ENCODE results near the gene PLSCR4.

Gene PLSCR4

DNA sequence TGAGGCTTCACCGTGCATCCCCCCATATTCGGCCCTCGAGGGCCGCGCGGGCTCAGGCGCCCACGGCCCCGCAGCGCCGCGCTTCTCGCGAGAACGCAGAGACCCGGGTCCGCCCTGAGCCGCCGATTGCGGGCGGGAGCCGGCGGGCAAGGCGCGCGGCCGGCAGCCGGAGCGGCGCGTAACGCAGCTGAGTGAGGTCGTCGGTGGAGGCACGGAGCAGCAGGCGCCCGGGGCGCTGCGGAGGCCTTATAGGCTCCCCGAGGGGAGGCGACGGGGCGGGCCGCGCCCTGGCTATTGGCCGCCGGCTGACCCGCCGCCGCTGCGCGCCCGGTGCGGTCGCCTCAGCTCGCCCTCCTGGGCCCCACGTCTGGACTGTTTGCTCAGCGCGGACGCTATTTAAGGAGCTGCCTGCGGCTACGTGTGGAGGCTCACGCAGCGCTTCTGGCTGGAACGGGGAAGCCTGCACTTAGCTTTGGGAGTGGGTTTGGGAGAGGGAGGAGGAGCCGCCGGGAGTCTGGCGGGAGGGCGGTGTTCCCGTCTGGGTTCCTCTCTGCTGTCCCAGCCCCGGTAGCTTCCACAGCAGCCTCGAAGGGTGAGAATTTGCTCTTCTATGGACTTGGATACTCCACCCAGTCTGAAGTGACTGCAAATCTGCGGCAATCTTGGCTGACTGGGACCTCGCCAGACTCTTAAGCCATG lies 89.8 kb downstream of the PLSCR4 start, which contains the start of gene PLOD2:
PLOD2 (minus strand) TSS at position 221 of the 699 bp plus-strand sequence; CDS start at position 26, 195 bp downstream.
- no peak for DNase-seq (ENCODE audit: low read depth)

DNA sequence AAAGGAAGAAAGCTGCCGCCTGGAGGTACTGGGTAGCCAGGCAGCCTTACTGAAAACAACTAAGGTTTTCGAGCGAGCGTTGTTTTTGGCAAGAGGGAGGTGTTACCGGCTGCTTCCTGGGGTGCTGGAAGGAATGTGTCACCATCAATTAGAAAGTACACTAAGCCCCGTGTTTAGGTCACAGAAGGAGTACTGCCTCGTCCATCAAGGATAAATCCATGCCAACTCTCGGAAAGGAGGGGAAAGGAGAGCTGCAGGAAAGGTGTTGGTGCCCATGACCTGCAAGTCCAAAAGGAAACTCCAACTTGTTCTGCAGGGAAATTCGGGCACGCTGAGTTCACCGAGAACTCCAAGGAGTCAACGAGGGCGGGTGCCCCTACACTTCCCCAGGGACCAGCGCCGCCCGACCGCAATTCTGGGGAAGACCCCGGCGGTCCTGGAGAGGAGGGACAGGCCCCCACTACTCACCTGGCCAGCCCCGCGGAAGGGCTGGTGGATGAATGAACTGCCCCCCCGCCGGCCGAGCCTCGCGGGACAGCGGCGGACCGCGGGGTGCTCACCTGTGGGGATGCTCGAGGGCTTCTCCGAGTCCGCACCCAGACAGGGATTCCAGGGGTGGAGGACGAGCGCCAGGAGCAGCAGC lies 90.5 kb downstream of the PLSCR4 start:
- DNase-seq (ENCODE audit: low read depth) = no peak

GRCh38 chr3:146159616-146160320 lies 91.1 kb downstream of the PLSCR4 start:
- no peak for DNase-seq (ENCODE audit: low read depth)

GRCh38 chr3:146159037-146159436 lies 91.9 kb downstream of the PLSCR4 start:
- no peak for DNase-seq (ENCODE audit: low read depth)

- DNase-seq (ENCODE audit: low read depth) = no peak
Observed at GRCh38 chr3:146157325-146158060, 93.4 kb downstream of the PLSCR4 start.

DNA sequence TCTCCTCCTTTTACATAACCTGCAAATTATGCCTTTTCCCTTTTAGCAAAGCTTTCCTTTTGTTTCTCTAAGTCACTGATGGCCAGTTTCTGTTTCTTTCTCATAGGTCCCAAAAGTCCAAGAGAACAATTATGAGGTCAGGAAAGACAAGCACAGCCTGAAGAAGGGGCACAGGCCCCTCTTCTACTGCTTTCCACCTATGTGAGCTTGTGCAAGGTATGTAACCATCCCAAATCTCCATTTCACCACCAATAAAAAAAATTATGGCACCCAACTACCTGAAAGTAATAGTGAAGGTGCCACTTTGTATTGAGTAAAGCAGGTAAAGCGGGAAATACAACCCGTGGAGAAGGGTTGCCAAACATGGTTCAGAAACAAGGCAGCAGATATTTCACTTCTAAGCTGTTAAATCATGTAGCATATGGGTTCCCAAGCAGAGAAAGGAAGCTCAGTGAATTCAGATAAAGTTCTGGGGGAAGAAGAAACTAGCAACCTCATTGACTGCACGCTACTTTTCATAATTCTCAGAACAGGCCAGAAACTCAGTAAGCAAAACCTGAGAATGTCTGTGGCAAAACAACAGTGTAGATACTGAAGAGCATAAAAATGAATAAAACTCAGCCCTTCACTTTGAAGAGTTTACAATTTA lies 94.1 kb downstream of the PLSCR4 start:
- no peak for DNase-seq (ENCODE audit: low read depth)

GRCh38 chr3:146156095-146156494 lies 94.8 kb downstream of the PLSCR4 start:
- DNase-seq (ENCODE audit: low read depth) = no peak

GRCh38 chr3:146154995-146155394 lies 95.9 kb downstream of the PLSCR4 start:
- no peak for DNase-seq (ENCODE audit: low read depth)

- no peak for DNase-seq (ENCODE audit: low read depth)
Observed at GRCh38 chr3:146154316-146154715, 96.6 kb downstream of the PLSCR4 start.

- DNase-seq (ENCODE audit: low read depth) = no peak
Observed at GRCh38 chr3:146153429-146153828, 97.5 kb downstream of the PLSCR4 start.

DNA sequence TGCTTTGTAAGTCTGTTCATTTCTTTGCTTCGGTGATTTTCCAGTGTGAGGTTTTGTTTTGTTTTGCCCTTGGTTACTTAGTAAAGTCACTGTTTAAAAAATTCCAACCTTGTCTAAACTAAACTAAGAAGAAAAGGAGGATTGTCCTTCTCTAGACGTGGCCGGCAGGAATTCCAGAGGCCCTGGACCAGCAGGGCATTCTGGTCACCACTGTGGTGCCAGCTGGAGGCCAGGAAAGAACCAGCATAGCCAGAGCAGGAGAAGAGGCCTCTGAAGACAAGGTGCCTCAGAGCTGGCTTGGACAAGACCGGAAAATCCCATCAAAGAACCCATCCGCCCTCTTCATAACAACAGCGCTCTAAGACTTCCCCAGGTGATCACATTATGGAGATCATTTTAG lies 98.1 kb downstream of the PLSCR4 start:
- DNase-seq (ENCODE audit: low read depth) = no peak

DNA sequence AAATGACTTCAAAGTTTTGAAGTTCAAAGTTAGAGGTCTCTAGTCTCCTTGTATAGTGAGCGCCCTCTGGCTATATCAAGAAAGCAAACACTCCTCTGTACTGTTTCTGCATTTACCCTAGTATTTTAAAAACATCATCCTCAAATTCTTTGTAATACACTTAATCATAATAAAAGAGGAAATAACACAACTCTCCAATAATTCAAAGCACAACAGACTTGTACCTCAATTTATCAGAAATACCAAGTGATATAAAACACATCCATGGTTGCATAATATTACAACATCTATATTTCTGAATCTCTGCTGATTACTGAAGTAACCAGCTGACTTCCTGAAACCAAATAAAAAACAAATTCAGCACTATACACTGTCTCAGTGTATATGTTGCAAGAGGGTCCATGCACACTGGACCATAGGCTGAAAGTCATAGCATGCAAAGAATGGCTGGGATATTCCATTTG lies 102.4 kb downstream of the PLSCR4 start:
- DNase-seq (ENCODE audit: low read depth) = no peak

DNA sequence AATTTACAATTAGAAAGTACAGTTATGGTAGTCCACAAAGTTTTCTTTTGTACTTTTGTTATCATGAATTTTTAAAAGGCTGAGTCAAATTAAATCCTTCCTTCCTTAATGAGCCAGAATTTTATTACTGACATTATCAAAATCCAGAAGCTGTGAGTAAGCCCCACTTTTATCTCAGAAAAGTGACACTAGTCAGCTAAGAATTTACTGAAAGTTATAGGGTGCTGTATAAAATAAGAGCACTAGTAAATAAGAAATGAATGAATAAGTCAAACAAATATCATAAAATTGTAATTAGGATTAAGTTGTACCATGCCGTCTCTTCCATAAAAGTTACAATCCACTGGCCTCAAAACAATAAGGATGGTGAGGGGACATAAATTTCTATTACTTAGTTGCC lies 105.3 kb downstream of the PLSCR4 start:
- no peak for DNase-seq (ENCODE audit: low read depth)

GRCh38 chr3:146142757-146143156 lies 108.1 kb downstream of the PLSCR4 start:
- no peak for DNase-seq (ENCODE audit: low read depth)

Measured in activated T-helper 9 cell treated with anti-CD3 and anti-CD28 coated beads, Interleukin-2, amount 50 U/mL, for 16 hours (primary cell).